ENCODE data around the gene BTNL3.
"Not testable (repeated sequence)": the region's sequence is repeated elsewhere in the genome, so short reads cannot be mapped to it uniquely, and the experiment has no call there.

BTNL3 gene

DNA sequence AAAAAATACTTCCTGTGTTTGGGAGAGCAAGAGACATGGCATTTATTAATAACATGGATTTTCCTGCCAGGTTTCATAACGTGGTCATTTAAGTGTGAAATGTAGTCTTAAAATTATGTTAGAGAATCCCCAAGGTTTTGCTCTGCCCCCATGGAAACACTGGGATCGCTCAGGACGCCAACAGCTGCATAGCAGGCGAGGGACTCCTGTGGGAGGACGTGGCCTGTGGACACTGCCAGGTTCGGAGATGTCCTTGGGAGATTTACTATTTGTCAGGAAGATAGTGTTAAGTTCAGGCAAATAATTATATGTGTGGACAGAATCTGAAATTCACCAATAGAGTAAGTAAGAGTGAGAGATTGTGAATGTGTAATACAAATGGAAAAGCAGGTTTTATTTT is 52.4 kb downstream of the BTNL3 start:
- Histone ChIP-seq H3K4me1 (ENCODE audit: insufficient read depth, low read length) (no peaks in the 10 kb centered on the region), H3K27me3 (ENCODE audit: control insufficient read depth in 1 of 2, insufficient read depth in 2 of 2, low read length in 2 of 2) (peaks cover 0 to 14% of the 10 kb centered on the region in 2 donors), H3K9me3 (ENCODE audit: low read length) (no peaks in the 10 kb centered on the region), H3K27ac (ENCODE audit: low read depth, low read length) (no peak overlapping the region), H3K9ac (ENCODE audit: low read length) (no peak overlapping the region), H3K36me3 (ENCODE audit: insufficient read depth, low read length) (no peaks in the 10 kb centered on the region), H3K4me3 (ENCODE audit: low read depth in 1 of 2, low read length in 2 of 2) (no peak overlapping the region)

DNA sequence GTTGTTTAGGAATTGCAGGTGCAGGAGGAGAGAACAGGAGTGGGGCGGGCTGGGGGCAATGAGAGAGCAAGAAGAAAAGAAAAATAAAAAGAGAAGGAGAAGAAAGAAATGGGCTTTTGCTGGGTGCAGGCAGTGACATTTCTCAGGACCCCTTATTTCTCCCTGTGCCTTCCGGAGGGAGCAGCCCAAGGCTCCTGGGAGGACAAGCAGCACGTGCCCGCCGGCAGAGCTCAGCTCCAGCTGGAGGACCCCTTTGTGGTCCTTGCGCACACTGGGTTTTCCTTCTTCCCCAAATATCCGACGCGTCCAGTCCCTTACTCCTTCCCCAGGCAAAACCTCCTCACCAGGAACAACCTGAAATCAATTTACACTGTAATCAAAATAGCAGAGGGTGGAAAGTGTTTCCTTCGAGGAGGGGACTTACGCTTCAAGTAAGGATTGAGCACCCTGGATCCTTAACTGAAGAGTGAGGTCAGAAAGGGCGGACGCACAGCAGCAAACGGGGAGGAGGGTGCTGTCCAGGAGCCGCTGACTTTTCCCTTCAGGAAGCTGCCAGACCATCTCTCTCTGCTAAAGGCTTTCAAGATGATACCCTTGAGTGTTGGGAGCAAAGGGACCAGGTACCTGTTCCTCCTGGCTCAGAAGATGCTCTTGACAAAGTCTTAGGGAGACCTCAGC is 53.5 kb downstream of the BTNL3 start:
- Histone ChIP-seq H3K4me1 (ENCODE audit: insufficient read depth, low read length) (no peaks in the 10 kb centered on the region), H3K9ac (ENCODE audit: low read length) (no peak overlapping the region), H3K4me3 (ENCODE audit: low read depth in 1 of 2, low read length in 2 of 2) (no peak overlapping the region), H3K9me3 (ENCODE audit: low read length) (no peaks in the 10 kb centered on the region), H3K27ac (ENCODE audit: low read depth, low read length) (no peak overlapping the region), H3K36me3 (ENCODE audit: insufficient read depth, low read length) (no peaks in the 10 kb centered on the region), H3K27me3 (ENCODE audit: control insufficient read depth in 1 of 2, insufficient read depth in 2 of 2, low read length in 2 of 2) (peaks cover 10 to 19% of the 10 kb centered on the region in 2 donors)

DNA sequence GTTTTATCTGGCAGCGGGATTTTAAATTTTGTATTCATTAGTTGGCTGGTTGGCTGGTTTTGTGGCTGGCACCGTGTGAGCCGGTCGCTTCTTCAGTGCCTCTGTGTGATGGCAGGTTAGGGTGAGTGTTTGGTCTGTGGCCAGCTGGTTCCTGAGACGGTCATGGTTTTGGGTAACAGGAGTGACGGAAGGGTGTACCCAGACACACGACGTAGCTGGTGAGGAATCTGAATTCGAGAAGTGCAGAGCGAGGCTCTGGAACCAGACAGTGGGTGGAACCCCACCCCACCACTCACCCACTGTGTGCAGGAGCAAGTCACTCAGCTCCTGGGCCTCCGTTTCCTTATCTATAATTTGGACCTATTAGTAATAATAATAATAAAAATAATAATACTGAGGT is 54.1 kb downstream of the BTNL3 start:
- no peaks in the 10 kb centered on the region for H3K36me3 ChIP-seq (ENCODE audit: insufficient read depth, low read length)
- no peaks in the 10 kb centered on the region for H3K4me1 ChIP-seq (ENCODE audit: insufficient read depth, low read length)
- H3K27me3 ChIP-seq (ENCODE audit: control insufficient read depth in 1 of 2, insufficient read depth in 2 of 2, low read length in 2 of 2), result peaks cover 10 to 18% of the 10 kb centered on the region in 2 donors
- H3K9ac ChIP-seq (ENCODE audit: low read length), result no peak overlapping the region
- no peak overlapping the region for H3K27ac ChIP-seq (ENCODE audit: low read depth, low read length)
- H3K4me3 ChIP-seq (ENCODE audit: low read depth in 1 of 2, low read length in 2 of 2), result no peak overlapping the region
- no peaks in the 10 kb centered on the region for H3K9me3 ChIP-seq (ENCODE audit: low read length)

DNA sequence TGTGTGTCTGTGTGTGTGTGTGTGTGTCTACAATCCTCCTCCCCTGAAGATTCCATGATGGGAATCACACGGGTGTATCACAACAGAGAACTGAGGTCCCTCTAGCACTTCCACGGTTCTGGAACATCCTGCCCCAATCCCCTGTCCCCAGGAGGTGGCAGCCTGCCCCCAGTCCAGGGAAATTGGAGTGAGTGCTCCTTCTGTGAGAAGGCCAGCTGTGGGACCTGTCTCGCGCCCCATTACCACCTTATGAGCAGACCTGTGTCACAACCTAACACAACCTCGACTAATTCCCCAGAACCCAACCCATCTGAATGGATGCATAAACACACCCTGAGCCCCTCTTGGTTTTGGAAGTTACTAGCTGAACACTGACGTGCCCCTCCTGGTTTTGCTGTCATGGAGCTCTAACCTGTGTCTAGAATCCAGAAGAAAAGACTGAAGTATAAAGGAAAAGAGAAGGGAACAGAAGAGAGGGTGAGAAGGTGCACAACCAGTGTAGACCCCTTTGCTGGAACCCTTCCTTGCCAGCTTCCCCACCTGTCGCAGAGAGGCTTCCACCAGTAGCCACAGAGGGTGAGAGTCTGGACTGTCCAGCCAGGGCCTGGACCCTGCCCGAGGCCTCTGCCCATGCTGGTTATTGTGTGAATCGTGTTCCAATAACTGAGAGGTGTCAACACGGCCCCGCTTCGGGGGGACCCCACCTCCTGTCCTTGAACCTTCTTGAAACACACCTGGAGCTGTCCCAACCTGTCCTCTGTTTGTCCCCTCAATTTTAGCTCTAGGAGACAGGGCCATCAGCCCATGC is 54.8 kb downstream of the BTNL3 start:
- Histone ChIP-seq H3K4me1 (ENCODE audit: insufficient read depth, low read length) (no peaks in the 10 kb centered on the region), H3K27ac (ENCODE audit: low read depth, low read length) (no peak overlapping the region), H3K9me3 (ENCODE audit: low read length) (no peaks in the 10 kb centered on the region), H3K9ac (ENCODE audit: low read length) (no peak overlapping the region), H3K27me3 (ENCODE audit: control insufficient read depth in 1 of 2, insufficient read depth in 2 of 2, low read length in 2 of 2) (peaks cover 10 to 25% of the 10 kb centered on the region in 2 donors), H3K4me3 (ENCODE audit: low read depth in 1 of 2, low read length in 2 of 2) (no peak overlapping the region), H3K36me3 (ENCODE audit: insufficient read depth, low read length) (no peaks in the 10 kb centered on the region)

DNA sequence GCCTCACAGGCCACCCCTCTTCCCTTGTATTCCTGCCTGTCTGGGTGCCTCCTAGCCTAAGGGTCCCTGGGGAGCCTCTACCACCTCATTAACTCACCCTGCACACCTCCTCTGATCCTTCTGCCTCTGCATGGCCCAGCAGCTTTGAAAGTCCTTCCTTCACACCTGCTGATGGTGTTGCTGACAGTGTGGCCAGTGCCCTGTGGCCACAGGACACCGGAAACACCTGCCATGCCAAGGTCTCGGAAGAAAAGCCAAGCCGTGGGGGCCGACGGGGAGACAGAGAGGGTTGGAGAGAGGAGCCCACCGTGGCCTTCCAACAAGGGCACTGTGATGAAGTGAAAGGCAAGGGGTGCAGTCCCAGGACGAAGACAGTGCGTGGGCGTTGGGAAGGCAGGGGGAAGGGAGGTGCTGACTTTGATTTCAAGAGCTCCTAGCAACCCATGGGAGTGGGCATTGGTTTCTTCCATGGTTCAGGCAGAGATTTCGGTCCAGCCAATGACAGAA is 55.5 kb downstream of the BTNL3 start:
- peaks cover 13 to 25% of the 10 kb centered on the region in 2 donors for H3K27me3 ChIP-seq (ENCODE audit: control insufficient read depth in 1 of 2, insufficient read depth in 2 of 2, low read length in 2 of 2)
- no peaks in the 10 kb centered on the region for H3K36me3 ChIP-seq (ENCODE audit: insufficient read depth, low read length)
- no peak overlapping the region for H3K4me3 ChIP-seq (ENCODE audit: low read depth in 1 of 2, low read length in 2 of 2)
- no peak overlapping the region for H3K27ac ChIP-seq (ENCODE audit: low read depth, low read length)
- H3K9me3 ChIP-seq (ENCODE audit: low read length), result no peaks in the 10 kb centered on the region
- H3K4me1 ChIP-seq (ENCODE audit: insufficient read depth, low read length), result no peaks in the 10 kb centered on the region
- no peak overlapping the region for H3K9ac ChIP-seq (ENCODE audit: low read length)

DNA sequence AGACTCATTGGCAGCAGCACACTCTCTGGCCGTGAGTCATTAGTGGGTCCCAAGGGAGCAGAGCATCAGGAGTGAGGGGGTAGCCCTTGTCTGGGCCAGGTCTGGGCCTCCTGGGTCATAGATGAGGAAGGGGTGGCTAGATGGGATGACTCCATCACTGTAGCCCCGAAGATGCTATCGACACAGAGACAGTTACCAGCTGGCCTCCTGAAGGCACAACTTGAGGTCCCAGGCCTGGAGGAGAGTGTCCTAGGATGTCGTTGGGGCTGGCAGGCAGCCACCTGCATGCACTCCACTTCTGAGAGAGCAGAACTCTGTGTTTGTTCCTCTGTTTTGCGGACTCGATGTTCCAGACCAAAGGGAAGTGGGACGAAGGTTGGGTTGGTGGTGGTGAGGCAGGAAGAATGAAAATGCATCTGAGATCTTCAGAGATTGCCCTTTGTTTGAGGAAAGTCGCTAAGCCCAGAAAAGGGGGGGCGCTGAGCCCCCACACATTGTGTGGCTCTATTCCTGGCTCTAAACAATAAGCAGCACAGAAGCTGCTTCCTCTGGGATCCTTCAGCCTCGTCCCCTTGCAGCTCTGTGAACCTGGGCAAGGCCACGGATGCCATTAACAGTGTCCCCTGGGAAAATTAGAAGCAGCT is 56.1 kb downstream of the BTNL3 start:
- Histone ChIP-seq H3K4me3 (ENCODE audit: low read depth in 1 of 2, low read length in 2 of 2) (no peak overlapping the region), H3K27ac (ENCODE audit: low read depth, low read length) (no peak overlapping the region), H3K36me3 (ENCODE audit: insufficient read depth, low read length) (no peaks in the 10 kb centered on the region), H3K9me3 (ENCODE audit: low read length) (no peaks in the 10 kb centered on the region), H3K4me1 (ENCODE audit: insufficient read depth, low read length) (no peaks in the 10 kb centered on the region), H3K9ac (ENCODE audit: low read length) (no peak overlapping the region), H3K27me3 (ENCODE audit: control insufficient read depth in 1 of 2, insufficient read depth in 2 of 2, low read length in 2 of 2) (peaks cover 19 to 27% of the 10 kb centered on the region in 2 donors)

DNA sequence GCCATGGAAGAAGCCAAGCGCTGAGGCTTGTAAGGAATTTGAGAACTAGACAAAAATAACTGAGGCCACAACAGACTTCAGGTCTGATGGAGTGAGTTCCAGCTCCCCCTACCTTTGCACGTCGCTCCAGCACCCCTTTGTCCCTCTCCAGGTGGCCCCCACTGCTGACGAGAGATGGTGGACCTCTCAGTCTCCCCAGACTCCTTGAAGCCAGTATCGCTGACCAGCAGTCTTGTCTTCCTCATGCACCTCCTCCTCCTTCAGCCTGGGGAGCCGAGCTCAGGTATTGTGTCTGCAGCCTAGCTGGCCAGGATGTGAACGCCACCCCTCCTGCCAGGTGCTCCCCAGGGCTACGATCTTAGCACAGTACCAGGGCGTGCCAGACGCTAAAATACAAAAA is 56.7 kb downstream of the BTNL3 start:
- Histone ChIP-seq H3K4me3 (ENCODE audit: low read depth in 1 of 2, low read length in 2 of 2) (no peak overlapping the region), H3K9ac (ENCODE audit: low read length) (no peak overlapping the region), H3K4me1 (ENCODE audit: insufficient read depth, low read length) (no peaks in the 10 kb centered on the region), H3K27ac (ENCODE audit: low read depth, low read length) (no peak overlapping the region), H3K9me3 (ENCODE audit: low read length) (no peaks in the 10 kb centered on the region), H3K36me3 (ENCODE audit: insufficient read depth, low read length) (no peaks in the 10 kb centered on the region), H3K27me3 (ENCODE audit: control insufficient read depth in 1 of 2, insufficient read depth in 2 of 2, low read length in 2 of 2) (peaks cover 24 to 33% of the 10 kb centered on the region in 2 donors)

DNA sequence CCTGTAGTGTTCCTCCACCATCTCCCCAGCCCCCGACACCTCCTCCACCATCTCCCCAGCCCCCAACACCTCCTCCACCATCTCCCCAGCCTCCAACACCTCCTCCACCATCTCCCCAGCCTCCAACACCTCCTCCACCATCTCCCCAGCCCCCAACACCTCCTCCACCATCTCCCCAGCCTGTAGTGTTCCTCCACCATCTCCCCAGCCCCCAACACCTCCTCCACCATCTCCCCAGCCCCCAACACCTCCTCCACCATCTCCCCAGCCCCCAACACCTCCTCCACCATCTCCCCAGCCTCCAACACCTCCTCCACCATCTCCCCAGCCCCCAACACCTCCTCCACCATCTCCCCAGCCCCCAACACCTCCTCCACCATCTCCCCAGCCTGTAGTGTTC is 57.2 kb downstream of the BTNL3 start:
- H3K4me3 ChIP-seq (ENCODE audit: low read depth in 1 of 2, low read length in 2 of 2); H3K36me3 ChIP-seq (ENCODE audit: insufficient read depth, low read length); H3K27ac ChIP-seq (ENCODE audit: low read depth, low read length); H3K4me1 ChIP-seq (ENCODE audit: insufficient read depth, low read length); H3K9me3 ChIP-seq (ENCODE audit: low read length); H3K9ac ChIP-seq (ENCODE audit: low read length): not testable (repeated sequence)
- H3K27me3 ChIP-seq (ENCODE audit: control insufficient read depth in 1 of 2, insufficient read depth in 2 of 2, low read length in 2 of 2), result peaks cover 26 to 38% of the 10 kb centered on the region in 2 donors

DNA sequence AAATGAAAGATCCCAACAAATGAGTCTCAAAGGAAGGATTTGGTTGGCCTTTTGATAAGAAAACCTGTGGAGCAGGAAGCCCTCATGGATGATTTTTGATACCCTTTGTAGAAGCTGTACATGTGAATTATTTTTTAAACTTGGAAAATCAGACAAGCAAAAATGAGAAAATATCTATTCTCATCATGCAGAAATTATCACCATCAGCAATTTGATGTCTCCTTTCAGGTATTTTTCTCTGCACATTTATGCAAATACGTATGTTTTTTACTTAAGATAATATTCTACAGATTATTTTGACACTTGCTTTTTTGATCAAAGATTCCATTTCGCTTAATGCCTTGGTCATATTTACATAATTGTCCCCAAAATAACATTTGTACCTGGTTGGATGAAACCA is 58.6 kb downstream of the BTNL3 start:
- no peak overlapping the region for H3K27ac ChIP-seq (ENCODE audit: low read depth, low read length)
- H3K36me3 ChIP-seq (ENCODE audit: insufficient read depth, low read length), result no peaks in the 10 kb centered on the region
- H3K9me3 ChIP-seq (ENCODE audit: low read length), result no peaks in the 10 kb centered on the region
- no peak overlapping the region for H3K9ac ChIP-seq (ENCODE audit: low read length)
- no peaks in the 10 kb centered on the region for H3K4me1 ChIP-seq (ENCODE audit: insufficient read depth, low read length)
- H3K27me3 ChIP-seq (ENCODE audit: control insufficient read depth in 1 of 2, insufficient read depth in 2 of 2, low read length in 2 of 2), result peaks cover 30 to 44% of the 10 kb centered on the region in 2 donors
- no peak overlapping the region for H3K4me3 ChIP-seq (ENCODE audit: low read depth in 1 of 2, low read length in 2 of 2)

DNA sequence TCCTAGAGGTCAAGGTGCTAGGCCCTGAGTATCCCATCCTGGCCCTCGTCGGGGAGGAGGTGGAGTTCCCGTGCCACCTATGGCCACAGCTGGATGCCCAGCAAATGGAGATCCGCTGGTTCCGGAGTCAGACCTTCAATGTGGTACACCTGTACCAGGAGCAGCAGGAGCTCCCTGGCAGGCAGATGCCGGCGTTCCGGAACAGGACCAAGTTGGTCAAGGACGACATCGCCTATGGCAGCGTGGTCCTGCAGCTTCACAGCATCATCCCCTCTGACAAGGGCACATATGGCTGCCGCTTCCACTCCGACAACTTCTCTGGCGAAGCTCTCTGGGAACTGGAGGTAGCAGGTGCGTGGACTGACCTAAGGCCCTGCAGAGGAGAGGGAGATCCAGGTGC is 59.3 kb downstream of the BTNL3 start:
- H3K9me3 ChIP-seq (ENCODE audit: low read length), result no peaks in the 10 kb centered on the region
- no peak overlapping the region for H3K27ac ChIP-seq (ENCODE audit: low read depth, low read length)
- H3K36me3 ChIP-seq (ENCODE audit: insufficient read depth, low read length), result no peaks in the 10 kb centered on the region
- no peak overlapping the region for H3K9ac ChIP-seq (ENCODE audit: low read length)
- no peak overlapping the region for H3K4me3 ChIP-seq (ENCODE audit: low read depth in 1 of 2, low read length in 2 of 2)
- H3K4me1 ChIP-seq (ENCODE audit: insufficient read depth, low read length), result no peaks in the 10 kb centered on the region
- peaks cover 31 to 48% of the 10 kb centered on the region in 2 donors for H3K27me3 ChIP-seq (ENCODE audit: control insufficient read depth in 1 of 2, insufficient read depth in 2 of 2, low read length in 2 of 2)

DNA sequence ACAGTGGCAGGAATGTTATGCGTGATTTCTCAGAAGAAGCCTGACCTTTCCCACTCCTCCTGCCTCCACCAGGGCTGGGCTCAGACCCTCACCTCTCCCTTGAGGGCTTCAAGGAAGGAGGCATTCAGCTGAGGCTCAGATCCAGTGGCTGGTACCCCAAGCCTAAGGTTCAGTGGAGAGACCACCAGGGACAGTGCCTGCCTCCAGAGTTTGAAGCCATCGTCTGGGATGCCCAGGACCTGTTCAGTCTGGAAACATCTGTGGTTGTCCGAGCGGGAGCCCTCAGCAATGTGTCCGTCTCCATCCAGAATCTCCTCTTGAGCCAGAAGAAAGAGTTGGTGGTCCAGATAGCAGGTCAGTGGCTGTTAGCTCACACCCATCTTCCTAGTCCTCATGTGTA is 61.4 kb downstream of the BTNL3 start:
- no peak overlapping the region for H3K4me3 ChIP-seq (ENCODE audit: low read depth in 1 of 2, low read length in 2 of 2)
- peaks cover 37 to 64% of the 10 kb centered on the region in 2 donors for H3K27me3 ChIP-seq (ENCODE audit: control insufficient read depth in 1 of 2, insufficient read depth in 2 of 2, low read length in 2 of 2)
- no peak overlapping the region for H3K9ac ChIP-seq (ENCODE audit: low read length)
- no peaks in the 10 kb centered on the region for H3K36me3 ChIP-seq (ENCODE audit: insufficient read depth, low read length)
- H3K9me3 ChIP-seq (ENCODE audit: low read length), result no peaks in the 10 kb centered on the region
- peaks cover 7% of the 10 kb centered on the region for H3K4me1 ChIP-seq (ENCODE audit: insufficient read depth, low read length)
- H3K27ac ChIP-seq (ENCODE audit: low read depth, low read length), result no peak overlapping the region

Data from muscle layer of colon (tissue), 2 donors.